Osteocyte (in vitro differentiated cells): ENCODE data around the gene ANKFN1. TPM values are rescaled to one million over a fixed set of nuclear protein-coding genes. Genes with fewer than 3 reads are reported as not detected.

Experiments used
- DNase-seq: peaks from one replicate; pipeline ENCODE4 v3.0.0; 2021; ENCODE audit warnings: mixed read lengths; ENCODE audit not compliant: unreplicated experiment; ENCODE audit errors: extremely low spot score
- H3K27ac Mint-ChIP-seq: one replicate; pipeline ENCODE4 v1.8.0; 2021; ENCODE audit warnings: mild to moderate bottlenecking, mixed read lengths; ENCODE audit not compliant: unreplicated experiment
- H3K27me3 Mint-ChIP-seq: one replicate; pipeline ENCODE4 v1.8.0; 2021; ENCODE audit warnings: mixed read lengths; ENCODE audit not compliant: unreplicated experiment
- H3K36me3 Mint-ChIP-seq: one replicate; pipeline ENCODE4 v1.8.0; 2021; ENCODE audit warnings: mixed read lengths; ENCODE audit not compliant: unreplicated experiment
- H3K4me1 Mint-ChIP-seq: one replicate; pipeline ENCODE4 v1.8.0; 2021; ENCODE audit warnings: mixed read lengths; ENCODE audit not compliant: unreplicated experiment
- H3K4me3 Mint-ChIP-seq: one replicate; pipeline ENCODE4 v1.8.0; 2021; ENCODE audit warnings: mild to moderate bottlenecking, moderate library complexity, mixed read lengths; ENCODE audit not compliant: unreplicated experiment
- H3K9me3 Mint-ChIP-seq: one replicate; pipeline ENCODE4 v1.8.0; 2021; ENCODE audit warnings: mixed read lengths; ENCODE audit not compliant: unreplicated experiment
- total RNA-seq: library from RNA; stranded (reverse); gene quantifications from 2 replicates; pipeline ENCODE4 v1.2.1, GENCODE V29; 2021
- TF ChIP-seq, protein P1 (sequence below): fragments of 200-600 bp; sonication (generic); IDR thresholded peaks from 2 replicates; pipeline ENCODE4 v1.5.0; 2021; ENCODE audit warnings: antibody characterized with exemption, mild to moderate bottlenecking, moderate library complexity

Gene ANKFN1
- total RNA-seq, 1 donor from 2014 or later = not detected

DNA sequence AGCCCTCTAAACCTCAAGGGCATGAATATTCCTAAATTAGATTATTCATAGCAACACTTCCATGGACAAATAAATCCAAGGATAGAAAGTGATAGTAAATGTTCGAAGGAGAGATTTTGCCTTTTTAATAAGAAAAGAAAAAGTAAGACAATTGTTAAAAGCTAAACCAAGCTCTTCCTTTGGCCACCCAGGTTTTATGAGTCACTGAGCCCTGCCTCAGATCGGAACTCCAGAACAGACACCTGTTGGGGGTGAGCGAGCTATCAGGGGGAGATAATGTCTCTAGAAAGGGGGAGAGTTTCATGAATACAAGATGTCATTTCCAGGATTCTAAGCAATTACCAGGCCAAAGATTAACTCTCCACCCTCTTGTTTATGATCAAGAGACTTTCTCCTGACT lies 171.4 kb downstream of the ANKFN1 start:
- H3K4me3 Mint-ChIP-seq = no peak overlapping the region
- DNase-seq = no peak
- no peak overlapping the region for H3K27ac Mint-ChIP-seq
- peaks cover 17% of the 10 kb centered on the region for H3K27me3 Mint-ChIP-seq
- H3K9me3 Mint-ChIP-seq = no peaks in the 10 kb centered on the region
- TF ChIP-seq, protein P1, sequence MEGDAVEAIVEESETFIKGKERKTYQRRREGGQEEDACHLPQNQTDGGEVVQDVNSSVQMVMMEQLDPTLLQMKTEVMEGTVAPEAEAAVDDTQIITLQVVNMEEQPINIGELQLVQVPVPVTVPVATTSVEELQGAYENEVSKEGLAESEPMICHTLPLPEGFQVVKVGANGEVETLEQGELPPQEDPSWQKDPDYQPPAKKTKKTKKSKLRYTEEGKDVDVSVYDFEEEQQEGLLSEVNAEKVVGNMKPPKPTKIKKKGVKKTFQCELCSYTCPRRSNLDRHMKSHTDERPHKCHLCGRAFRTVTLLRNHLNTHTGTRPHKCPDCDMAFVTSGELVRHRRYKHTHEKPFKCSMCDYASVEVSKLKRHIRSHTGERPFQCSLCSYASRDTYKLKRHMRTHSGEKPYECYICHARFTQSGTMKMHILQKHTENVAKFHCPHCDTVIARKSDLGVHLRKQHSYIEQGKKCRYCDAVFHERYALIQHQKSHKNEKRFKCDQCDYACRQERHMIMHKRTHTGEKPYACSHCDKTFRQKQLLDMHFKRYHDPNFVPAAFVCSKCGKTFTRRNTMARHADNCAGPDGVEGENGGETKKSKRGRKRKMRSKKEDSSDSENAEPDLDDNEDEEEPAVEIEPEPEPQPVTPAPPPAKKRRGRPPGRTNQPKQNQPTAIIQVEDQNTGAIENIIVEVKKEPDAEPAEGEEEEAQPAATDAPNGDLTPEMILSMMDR = no peak
- H3K36me3 Mint-ChIP-seq = no peaks in the 10 kb centered on the region
- no peaks in the 10 kb centered on the region for H3K4me1 Mint-ChIP-seq

DNA sequence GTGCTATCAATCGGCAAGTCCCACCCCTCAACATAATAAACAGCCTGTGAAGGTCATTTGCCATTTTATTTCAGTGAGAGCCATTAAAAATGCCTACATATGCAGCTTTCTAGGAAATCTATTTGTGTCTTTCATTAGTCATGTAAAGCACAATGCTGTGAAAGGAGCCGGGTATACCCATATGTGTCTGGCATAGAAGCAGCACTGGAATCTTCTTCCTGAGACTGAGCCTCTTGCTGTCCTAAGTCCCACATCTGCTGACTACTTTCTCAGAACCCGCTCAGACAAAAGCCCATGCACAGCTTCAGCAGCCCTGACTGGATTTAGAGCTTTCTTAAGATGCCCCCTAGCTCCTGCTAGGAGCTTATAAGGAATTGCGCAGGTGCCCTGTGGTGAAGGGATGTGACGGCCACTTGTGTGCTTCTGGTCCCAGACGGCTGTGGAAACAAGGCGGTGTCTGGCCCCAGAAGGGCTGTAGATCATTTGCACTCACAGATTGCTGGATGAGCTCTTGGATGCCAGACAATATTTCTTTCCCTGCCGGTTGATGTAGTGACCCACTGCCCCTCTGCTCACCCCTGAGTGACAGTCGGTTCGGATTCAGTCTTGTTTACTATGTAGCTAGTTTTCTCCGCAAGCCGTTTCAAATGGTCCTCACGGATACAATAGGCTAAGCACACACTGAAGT lies 172.2 kb downstream of the ANKFN1 start:
- TF ChIP-seq, protein P1 = no peak
- no peak for DNase-seq
- Mint-ChIP-seq H3K9me3 (no peaks in the 10 kb centered on the region), H3K27ac (no peak overlapping the region), H3K36me3 (no peaks in the 10 kb centered on the region), H3K27me3 (peaks cover 13% of the 10 kb centered on the region), H3K4me3 (no peak overlapping the region), H3K4me1 (no peaks in the 10 kb centered on the region)

DNA sequence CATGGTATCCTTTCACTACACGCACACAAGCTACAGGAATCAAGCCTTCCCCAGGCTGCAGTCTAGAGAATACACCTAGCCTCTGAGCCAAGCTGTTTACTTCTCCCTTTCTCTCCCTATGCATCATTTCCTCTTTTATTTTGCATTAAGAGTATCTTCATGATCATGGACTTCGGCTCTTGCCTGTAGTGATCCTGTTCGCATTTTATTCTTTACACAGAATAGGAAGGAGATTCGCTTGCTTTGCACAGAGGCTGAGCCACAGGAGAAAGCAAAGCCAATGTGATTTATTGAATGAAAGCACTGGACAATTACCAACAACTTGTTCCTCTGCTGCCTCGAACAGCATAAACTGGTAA lies 172.7 kb downstream of the ANKFN1 start:
- TF ChIP-seq, protein P1 = no peak
- H3K27ac Mint-ChIP-seq = no peak overlapping the region
- no peak overlapping the region for H3K4me3 Mint-ChIP-seq
- no peaks in the 10 kb centered on the region for H3K9me3 Mint-ChIP-seq
- H3K36me3 Mint-ChIP-seq = no peaks in the 10 kb centered on the region
- peaks cover 8% of the 10 kb centered on the region for H3K27me3 Mint-ChIP-seq
- H3K4me1 Mint-ChIP-seq = no peaks in the 10 kb centered on the region
- DNase-seq = no peak

DNA sequence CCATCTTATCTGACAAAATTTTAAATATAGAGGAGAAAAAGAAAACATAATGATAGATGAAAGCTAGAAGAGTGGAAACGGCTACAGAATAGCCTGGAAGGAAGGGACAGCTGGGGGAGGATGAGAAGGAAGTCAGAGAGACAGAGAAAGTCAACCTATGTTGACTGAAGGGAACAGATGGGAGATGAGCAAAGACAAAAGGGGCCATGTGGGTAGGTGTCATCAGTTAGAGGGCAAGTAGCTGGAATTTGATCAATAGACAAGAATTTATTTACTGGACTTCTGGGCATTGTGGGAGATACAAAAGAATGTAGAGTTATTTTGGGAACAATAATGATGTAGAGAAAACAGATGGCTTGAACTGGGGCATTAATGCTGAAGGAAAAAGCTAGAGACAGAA lies 194.4 kb downstream of the ANKFN1 start:
- TF ChIP-seq, protein P1 = no peak
- Mint-ChIP-seq H3K27me3 (no peaks in the 10 kb centered on the region), H3K4me1 (no peaks in the 10 kb centered on the region), H3K9me3 (peaks cover 27% of the 10 kb centered on the region), H3K27ac (no peak overlapping the region), H3K36me3 (no peaks in the 10 kb centered on the region), H3K4me3 (no peak overlapping the region)
- DNase-seq = no peak

DNA sequence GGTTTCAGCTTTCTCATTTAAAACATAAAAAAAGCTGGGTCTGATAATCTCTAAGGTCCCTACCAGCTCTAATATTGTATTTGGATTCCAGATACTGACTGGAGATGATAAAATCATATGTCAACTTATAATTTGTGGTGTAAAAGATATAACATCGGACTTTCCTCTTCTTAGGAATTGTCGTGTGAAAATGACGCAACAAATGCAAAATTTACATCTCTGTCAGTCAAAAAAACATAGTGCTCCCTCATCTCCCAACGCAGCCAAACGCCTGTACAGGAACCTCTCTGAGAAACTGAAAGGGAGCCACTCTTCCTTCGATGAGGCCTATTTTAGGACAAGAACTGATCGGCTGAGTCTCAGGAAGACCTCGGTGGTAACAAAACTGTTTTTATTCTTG lies 197.3 kb downstream of the ANKFN1 start:
- TF ChIP-seq, protein P1 = no peak
- peaks cover 23% of the 10 kb centered on the region for H3K9me3 Mint-ChIP-seq
- DNase-seq = no peak
- no peaks in the 10 kb centered on the region for H3K36me3 Mint-ChIP-seq
- H3K27me3 Mint-ChIP-seq = no peaks in the 10 kb centered on the region
- H3K27ac Mint-ChIP-seq = no peak overlapping the region
- H3K4me3 Mint-ChIP-seq = no peak overlapping the region
- H3K4me1 Mint-ChIP-seq = no peaks in the 10 kb centered on the region
